Psoas muscle (tissue), 8 donors: Measurements from ENCODE around the gene PAF1. TPM values are rescaled to one million over a fixed set of nuclear protein-coding genes. Genes with fewer than 3 reads are reported as not detected.
A peak's percentile ranks its signal among the peaks of the same experiment; 100 is the strongest.
"Not testable (repeated sequence)": the region's sequence is repeated elsewhere in the genome, so short reads cannot be mapped to it uniquely, and the experiment has no call there.

Experiments used
- ATAC-seq, 4 donors: fragments of 200-7000 bp; cut with Tn5 transposase; one replicate each; pipeline ENCODE4 v1.9.1; 2020; ENCODE audit warnings: moderate library complexity in 3 of 4, mild to moderate bottlenecking in 2 of 4
- DNase-seq, 2 donors: peaks; one replicate each; pipeline ENCODE4 v3.0.0-alpha.2; 2020
- H3K27ac ChIP-seq: fragments of 200-600 bp; one replicate; pipeline ENCODE4 v1.8.0; 2022
- H3K27me3 ChIP-seq, 3 donors: fragments of 200-600 bp in 1 of 3; one replicate each; pipeline versions ENCODE4 v1.6.1 to v1.8.0; 2013 to 2022; ENCODE audit warnings: low read length in 2 of 3, mild to moderate bottlenecking in 2 of 3, moderate library complexity in 1 of 3; ENCODE audit not compliant: insufficient read depth in 3 of 3
- H3K36me3 ChIP-seq, 2 donors: fragments of 200-600 bp in 1 of 2; one replicate each; pipeline versions ENCODE4 v1.6.1 to v1.8.0; 2013 to 2022; ENCODE audit warnings: low read depth in 1 of 2, mild to moderate bottlenecking in 1 of 2, moderate library complexity in 1 of 2; ENCODE audit not compliant: insufficient read depth in 1 of 2
- H3K4me1 ChIP-seq: fragments of 200-600 bp; one replicate; pipeline ENCODE4 v1.8.0; 2022
- H3K4me3 ChIP-seq: fragments of 200-600 bp; one replicate; pipeline ENCODE4 v1.8.0; 2022; ENCODE audit warnings: mild to moderate bottlenecking
- H3K9me3 ChIP-seq: fragments of 200-600 bp; one replicate; pipeline ENCODE4 v1.8.0; 2022
- CTCF ChIP-seq: fragments of 200-600 bp; IDR thresholded peaks from one replicate; pipeline ENCODE4 v1.8.0; 2022; ENCODE audit warnings: antibody characterized with exemption
- WGBS, 3 donors: extraction: QIAGEN DNeasy Blood & Tissue Kit; methylation state at CpG; one replicate each; pipeline versions ENCODE4 v1.1.6 to v1.1.7; 2013; 5-methylcytosine and 5-hydroxymethylcytosine counted together
- intact Hi-C, 2 donors: fragments of 100-400 bp; cut with DNase I; formaldehyde crosslinking; loops; one replicate each; pipeline versions ENCODE4 v1.11.0 to v1.14.2; 2022
- polyA plus RNA-seq, 3 donors: library from polyadenylated mRNA; stranded (reverse); fragments of 200-250 nt; gene quantifications; one replicate each; pipeline ENCODE4 v1.2.3, GENCODE V29; 2013
- total RNA-seq, 4 donors: library from RNA; stranded (reverse); fragmentation: NEBNext Ultra II Directional in 2 of 4; extraction: Animal tissue kit (Norgen Biotek cat#: 25700) in 2 of 4; gene quantifications; one replicate each; pipeline versions ENCODE4 v1.2.1 to v1.2.4, GENCODE V29; 2021 to 2023
- donor health status: healthy with polysubstance abuse.
- donor health status: DM: no; HTN: no; CAD: no; lungs with moderate emphysema.
- donor health status: Bipolar disorder and iron deficiency.
- donor health status: healthy.
- donor health status: DM: yes; HTN: yes; CAD: no.
- donor health status: DM: no; HTN: no; CAD: no.
- donor health status: DM: no; HTN: no; CAD: no.
- donor health status: DM: yes; HTN: yes; CAD: no.

Gene PAF1
- total and polyA plus RNA-seq, 7 donors = 33.7 to 58.0 (median 35.1) TPM

- Histone ChIP-seq H3K4me1 (peaks cover 48% of the 10 kb centered on the region), H3K4me3 (no peak overlapping the region), H3K27ac (peak overlapping the region; percentile 27), H3K36me3 (peaks cover 9 to 50% of the 10 kb centered on the region in 2 donors), H3K9me3 (no peaks in the 10 kb centered on the region), H3K27me3 (no peaks in the 10 kb centered on the region)
- 32 to 46% (median 33%) methylated on average over 1 of the region's 1 CpG for WGBS, 3 donors
- DNase-seq = no peak
- intact Hi-C loops = loop anchor here (10.0 kb wide), 2 partner anchors 89 to 189 kb away; partner anchors contain the start of genes EID2B (in 1 of the 2) and RPS16 (in 1 of the 2)
- ATAC-seq = no peak
- no peak for TF ChIP-seq CTCF
Measured at GRCh38 chr19:39345956-39346355, 45.0 kb downstream of the PAF1 start.

GRCh38 chr19:39342647-39343305, 48.1 kb downstream of the PAF1 start:
- Histone ChIP-seq H3K27ac (peak overlapping the region; percentile 86), H3K27me3 (no peaks in the 10 kb centered on the region), H3K36me3 (peaks cover 5 to 25% of the 10 kb centered on the region in 2 donors), H3K4me1 (peaks cover 42% of the 10 kb centered on the region), H3K9me3 (no peaks in the 10 kb centered on the region), H3K4me3 (peak overlapping the region; percentile 87)
- TF ChIP-seq CTCF = no peak
- 2 to 3% (median 3%) methylated on average over 29 to 51 of the region's 51 CpGs for WGBS, 3 donors
- ATAC-seq = no peak
- intact Hi-C loops = loop anchor here (5.0 to 10.0 kb wide), 6 partner anchors 50 to 192 kb away; partner anchors contain the start of genes EID2B (in 2 of the 2), MED29 (in 1 of the 2), PAF1 (in 1 of the 2) and PLEKHG2 (in 1 of the 2)
- DNase-seq = peak; percentile 41 to 58

- ATAC-seq (peak; percentile 94 to 97 (median 96)), DNase-seq (peak; percentile 99 to 100)
- peak; percentile 79 for TF ChIP-seq CTCF
- intact Hi-C loops = loop anchor here (5.0 to 10.0 kb wide), 6 partner anchors 50 to 193 kb away; partner anchors contain the start of genes EID2B (in 2 of the 2), MED29 (in 1 of the 2), PAF1 (in 1 of the 2) and PLEKHG2 (in 1 of the 2)
- 1% methylated on average over 18 to 97 of the region's 105 CpGs for WGBS, 3 donors
- Histone ChIP-seq H3K27ac (peak within 1 kb of the TSS; percentile 86), H3K4me3 (peak within 1 kb of the TSS; percentile 91), H3K27me3 (no peaks in the 10 kb centered on the region), H3K9me3 (no peaks in the 10 kb centered on the region), H3K36me3 (peaks cover 5 to 18% of the 10 kb centered on the region in 2 donors), H3K4me1 (peaks cover 34% of the 10 kb centered on the region)
Measured at GRCh38 chr19:39341719-39342604, 48.9 kb downstream of the PAF1 start, which contains the start of gene SAMD4B. TSS of gene SAMD4B (plus strand) at chr19:39342421. CDS start at chr19:39356894, 14,473 bp downstream.

GRCh38 chr19:39341129-39341718, 49.7 kb downstream of the PAF1 start:
- peak in 3 of 4 donors; percentile 7 to 36 (median 19) for ATAC-seq

GRCh38 chr19:39340156-39340555, 50.8 kb downstream of the PAF1 start:
- H3K36me3 ChIP-seq, H3K27ac ChIP-seq, H3K9me3 ChIP-seq, DNase-seq, ATAC-seq, H3K4me3 ChIP-seq, H3K27me3 ChIP-seq: not testable (repeated sequence)
- intact Hi-C loops = loop anchor here (5.0 to 10.0 kb wide), 6 partner anchors 52 to 195 kb away; partner anchors contain the start of genes EID2B (in 2 of the 2), MED29 (in 1 of the 2), PAF1 (in 1 of the 2) and PLEKHG2 (in 1 of the 2)
- H3K4me1 ChIP-seq = peaks cover 16% of the 10 kb centered on the region
- WGBS, 3 donors = 85 to 91% (median 86%) methylated on average over 7 of the region's 7 CpGs

More at GRCh38 chr19:39341129-39341718, 49.7 kb downstream of the PAF1 start:
- Histone ChIP-seq H3K27me3 (no peaks in the 10 kb centered on the region), H3K4me3 (peak overlapping the region; percentile 91), H3K36me3 (peaks cover 3 to 10% of the 10 kb centered on the region in 2 donors), H3K9me3 (no peaks in the 10 kb centered on the region), H3K27ac (peak overlapping the region; percentile 86), H3K4me1 (peaks cover 27% of the 10 kb centered on the region)
- peak in 1 of 2 donors; percentile 61 for DNase-seq
- intact Hi-C loops = loop anchor here (5.0 to 10.0 kb wide), 6 partner anchors 51 to 194 kb away; partner anchors contain the start of genes EID2B (in 2 of the 2), MED29 (in 1 of the 2), PAF1 (in 1 of the 2) and PLEKHG2 (in 1 of the 2)
- no peak for TF ChIP-seq CTCF
- 1 to 2% (median 1%) methylated on average over 17 of the region's 17 CpGs for WGBS, 3 donors
